SJSA1 (cell line): ENCODE measurements around the gene PSMD3. TPM values are rescaled to one million over a fixed set of nuclear protein-coding genes. Genes with fewer than 3 reads are reported as not detected.

Experiments
- total RNA-seq: library from RNA; depleted of rRNA; stranded (reverse); fragments of >200 nt; shearing (Covaris generic); gene quantifications from 2 replicates; pipeline ENCODE4 v1.2.3, GENCODE V29; 2014; rRNA removed

PSMD3 gene
- total RNA-seq, 1 experiment from 2014 or later, result 167 TPM

Other genes with a start within 250 kb of the PSMD3 start
- not detected in 2 replicates for gene GRB7, start 242.9 kb upstream of the PSMD3 start, total RNA-seq
- under 0.01 TPM in 1 of 2 replicates, not detected in the other for gene IKZF3, start 116.5 kb upstream of the PSMD3 start, total RNA-seq
- not detected in 2 replicates for gene ZPBP2, start 112.6 kb upstream of the PSMD3 start, total RNA-seq
- gene GSDMB, start 62.2 kb upstream of the PSMD3 start, total RNA-seq, result 0.85 and 2.2 TPM in 2 replicates
- 36.0 and 39.1 TPM in 2 replicates for gene ORMDL3, start 53.2 kb upstream of the PSMD3 start, total RNA-seq
- gene LRRC3C, start 53.1 kb upstream of the PSMD3 start, total RNA-seq, result not detected in 2 replicates
- not detected in 2 replicates for gene GSDMA, start 17.8 kb upstream of the PSMD3 start, total RNA-seq
- gene CSF3, start 34.6 kb downstream of the PSMD3 start, total RNA-seq, result not detected in 2 replicates
- gene MED24, start 73.6 kb downstream of the PSMD3 start, total RNA-seq, result 40.1 and 46.3 TPM in 2 replicates
- 14.0 and 14.4 TPM in 2 replicates for gene THRA, start 82.2 kb downstream of the PSMD3 start, total RNA-seq
- 1.0 and 1.8 TPM in 2 replicates for gene NR1D1, start 119.8 kb downstream of the PSMD3 start, total RNA-seq
- gene MSL1, start 141.2 kb downstream of the PSMD3 start, total RNA-seq, result 41.7 and 49.4 TPM in 2 replicates
- 40.0 and 41.4 TPM in 2 replicates for gene CASC3, start 159.7 kb downstream of the PSMD3 start, total RNA-seq
- 0.28 and 1.1 TPM in 2 replicates for gene RAPGEFL1, start 196.7 kb downstream of the PSMD3 start, total RNA-seq
- gene WIPF2, start 238.5 kb downstream of the PSMD3 start, total RNA-seq, result 1.7 and 5.7 TPM in 2 replicates